Mucosa of stomach (tissue), 1 donor: ENCODE measurements around the gene MYMX.

Source experiments
- H3K27me3 ChIP-seq: one replicate; pipeline ENCODE4 v1.7.0; 2013; ENCODE audit warnings: mild to moderate bottlenecking, low read length; ENCODE audit not compliant: control insufficient read depth, insufficient read depth
- H3K36me3 ChIP-seq: one replicate; pipeline ENCODE4 v1.7.0; 2013; ENCODE audit warnings: low read length; ENCODE audit not compliant: control insufficient read depth, insufficient read depth
- H3K4me1 ChIP-seq: one replicate; pipeline ENCODE4 v1.7.0; 2013; ENCODE audit warnings: mild to moderate bottlenecking, low read length; ENCODE audit not compliant: control insufficient read depth, insufficient read depth
- H3K4me3 ChIP-seq: one replicate; pipeline ENCODE4 v1.7.0; 2013; ENCODE audit warnings: low read length
- H3K9ac ChIP-seq: one replicate; pipeline ENCODE4 v1.7.0; 2013; ENCODE audit warnings: mild to moderate bottlenecking, low read length, moderate library complexity
- H3K9me3 ChIP-seq: one replicate; pipeline ENCODE4 v1.7.0; 2013; ENCODE audit warnings: mild to moderate bottlenecking, low read length, moderate library complexity; ENCODE audit not compliant: control insufficient read depth
- donor health status: Pancreatic carcinoma.

Gene MYMX

GRCh38 chr6:44260451-44261297 is 43.9 kb downstream of the MYMX start:
- H3K4me3 ChIP-seq, result no peak overlapping the region
- H3K27me3 ChIP-seq, result no peaks in the 10 kb centered on the region
- no peak overlapping the region for H3K9ac ChIP-seq
- H3K9me3 ChIP-seq, result no peaks in the 10 kb centered on the region
- H3K36me3 ChIP-seq, result peaks cover 9% of the 10 kb centered on the region
- peaks cover 45% of the 10 kb centered on the region for H3K4me1 ChIP-seq

GRCh38 chr6:44261581-44261980 is 44.9 kb downstream of the MYMX start:
- H3K27me3 ChIP-seq, result no peaks in the 10 kb centered on the region
- peaks cover 36% of the 10 kb centered on the region for H3K4me1 ChIP-seq
- no peaks in the 10 kb centered on the region for H3K9me3 ChIP-seq
- peaks cover 9% of the 10 kb centered on the region for H3K36me3 ChIP-seq
- H3K9ac ChIP-seq, result no peak overlapping the region
- no peak overlapping the region for H3K4me3 ChIP-seq

GRCh38 chr6:44262467-44263353 is 46.0 kb downstream of the MYMX start:
- Histone ChIP-seq H3K4me3 (peak overlapping the region; percentile 75), H3K36me3 (peaks cover 9% of the 10 kb centered on the region), H3K9me3 (no peaks in the 10 kb centered on the region), H3K27me3 (no peaks in the 10 kb centered on the region), H3K4me1 (peaks cover 32% of the 10 kb centered on the region), H3K9ac (peak overlapping the region; percentile 71)

- Histone ChIP-seq H3K4me1 (peaks cover 29% of the 10 kb centered on the region), H3K9ac (peak overlapping the region; percentile 71), H3K4me3 (peak overlapping the region; percentile 75), H3K9me3 (no peaks in the 10 kb centered on the region), H3K27me3 (peaks cover 5% of the 10 kb centered on the region), H3K36me3 (peaks cover 9% of the 10 kb centered on the region)
Observed at GRCh38 chr6:44263354-44264100, 46.8 kb downstream of the MYMX start.

- H3K9me3 ChIP-seq, result no peaks in the 10 kb centered on the region
- peak overlapping the region; percentile 71 for H3K9ac ChIP-seq
- peak overlapping the region; percentile 75 for H3K4me3 ChIP-seq
- H3K4me1 ChIP-seq, result peaks cover 29% of the 10 kb centered on the region
- peaks cover 14% of the 10 kb centered on the region for H3K27me3 ChIP-seq
- peaks cover 9% of the 10 kb centered on the region for H3K36me3 ChIP-seq
Observed at GRCh38 chr6:44264154-44265006, 47.7 kb downstream of the MYMX start.

GRCh38 chr6:44265007-44265721 is 48.4 kb downstream of the MYMX start, which contains the start of gene NFKBIE:
TSS of gene NFKBIE (minus strand) at chr6:44265551. CDS start at chr6:44265346, 205 bp downstream.
- peaks cover 9% of the 10 kb centered on the region for H3K36me3 ChIP-seq
- H3K9ac ChIP-seq, result peak within 1 kb of the TSS; percentile 71
- peaks cover 29% of the 10 kb centered on the region for H3K4me1 ChIP-seq
- peak within 1 kb of the TSS; percentile 75 for H3K4me3 ChIP-seq
- H3K9me3 ChIP-seq, result no peaks in the 10 kb centered on the region
- H3K27me3 ChIP-seq, result peaks cover 21% of the 10 kb centered on the region

- H3K9ac ChIP-seq, result peak overlapping the region; percentile 71
- H3K4me3 ChIP-seq, result peak overlapping the region; percentile 75
- peaks cover 29% of the 10 kb centered on the region for H3K4me1 ChIP-seq
- no peaks in the 10 kb centered on the region for H3K9me3 ChIP-seq
- H3K36me3 ChIP-seq, result peaks cover 9% of the 10 kb centered on the region
- peaks cover 22% of the 10 kb centered on the region for H3K27me3 ChIP-seq
Observed at GRCh38 chr6:44265722-44266233, 49.1 kb downstream of the MYMX start.

GRCh38 chr6:44266347-44266746 is 49.6 kb downstream of the MYMX start:
- H3K4me1 ChIP-seq, result peaks cover 29% of the 10 kb centered on the region

GRCh38 chr6:44267252-44267651 is 50.5 kb downstream of the MYMX start:
- H3K36me3 ChIP-seq, result peaks cover 2% of the 10 kb centered on the region
- H3K9me3 ChIP-seq, result no peaks in the 10 kb centered on the region
- no peak overlapping the region for H3K4me3 ChIP-seq
- H3K4me1 ChIP-seq, result peaks cover 25% of the 10 kb centered on the region
- peaks cover 36% of the 10 kb centered on the region for H3K27me3 ChIP-seq
- no peak overlapping the region for H3K9ac ChIP-seq

More at GRCh38 chr6:44266347-44266746, 49.6 kb downstream of the MYMX start:
- Histone ChIP-seq H3K4me3 (no peak overlapping the region), H3K36me3 (peaks cover 9% of the 10 kb centered on the region), H3K9ac (no peak overlapping the region), H3K27me3 (peaks cover 27% of the 10 kb centered on the region), H3K9me3 (no peaks in the 10 kb centered on the region)
